Mucosa of descending colon (tissue), 3 donors: ENCODE results near the gene FOXA1. TPM values are rescaled to one million over a fixed set of nuclear protein-coding genes. Genes with fewer than 3 reads are reported as not detected.

Experiments used
- ATAC-seq: fragments of 200-7000 bp; cut with Tn5 transposase; one replicate; pipeline ENCODE4 v1.9.1; 2020; ENCODE audit warnings: mild to moderate bottlenecking, moderate library complexity
- DNase-seq, 3 donors: peaks; one replicate each; pipeline ENCODE4 v3.0.0-alpha.2; 2020
- H3K36me3 ChIP-seq: fragments of 200-600 bp; one replicate; pipeline ENCODE4 v1.8.0; 2021; ENCODE audit warnings: low read depth, mild to moderate bottlenecking
- H3K4me1 ChIP-seq: fragments of 200-600 bp; one replicate; pipeline ENCODE4 v1.8.0; 2021; ENCODE audit warnings: low read depth, mild to moderate bottlenecking
- H3K4me3 ChIP-seq: fragments of 200-600 bp; one replicate; pipeline ENCODE4 v1.8.0; 2021; ENCODE audit warnings: mild to moderate bottlenecking
- H3K9me3 ChIP-seq: fragments of 200-600 bp; one replicate; pipeline ENCODE4 v1.8.0; 2021; ENCODE audit warnings: mild to moderate bottlenecking
- CTCF ChIP-seq: fragments of 200-600 bp; IDR thresholded peaks from one replicate; pipeline ENCODE4 v1.8.0; 2022; ENCODE audit warnings: antibody characterized with exemption, mild to moderate bottlenecking
- intact Hi-C, 2 donors: fragments of 100-400 bp; cut with DNase I in 1 of 2; cut with micrococcal nuclease in 1 of 2; formaldehyde crosslinking; loops; one replicate each; pipeline versions ENCODE4 v1.11.0 to v1.11.1; 2022; cut with DNase I, micrococcal nuclease
- total RNA-seq, 3 donors: library from RNA; stranded (reverse); fragmentation: NEBNext Ultra II Directional in 2 of 3; extraction: Animal tissue kit (Norgen Biotek cat#: 25700) in 2 of 3; gene quantifications; one replicate each; pipeline versions ENCODE4 v1.2.1 to v1.2.4, GENCODE V29; 2021 to 2023
- donor health status: DM: no; HTN: no; CAD: no; lungs with moderate emphysema.
- donor health status: DM: no; HTN: no; CAD: no.
- donor health status: DM: no; HTN: yes; CAD: no.

FOXA1 gene
- total RNA-seq, 3 donors from 2014 or later, result 21.1 to 73.3 (median 64.5) TPM

- TF ChIP-seq CTCF, result no peak
These were observed 16.0 kb upstream of the FOXA1 start for GRCh38 chr14:37610945-37611523.

GRCh38 chr14:37608649-37609048 is 13.6 kb upstream of the FOXA1 start:
- no peak for TF ChIP-seq CTCF

More at GRCh38 chr14:37610945-37611523, 16.0 kb upstream of the FOXA1 start:
- Histone ChIP-seq H3K4me1 (no peaks in the 10 kb centered on the region), H3K9me3 (peaks cover 23% of the 10 kb centered on the region), H3K4me3 (no peak overlapping the region), H3K36me3 (no peaks in the 10 kb centered on the region)
- no peak for DNase-seq
- ATAC-seq, result no peak
- intact Hi-C loops, result no loop called here

GRCh38 chr14:37606678-37607077 is 11.6 kb upstream of the FOXA1 start:
- ATAC-seq (no peak), DNase-seq (no peak)
- TF ChIP-seq CTCF, result no peak
- intact Hi-C loops, result no loop called here
- H3K4me3 ChIP-seq, result no peak overlapping the region
- no peaks in the 10 kb centered on the region for H3K9me3 ChIP-seq
- H3K4me1 ChIP-seq, result peaks cover 3% of the 10 kb centered on the region
- H3K36me3 ChIP-seq, result no peaks in the 10 kb centered on the region

More at GRCh38 chr14:37608649-37609048, 13.6 kb upstream of the FOXA1 start:
- Histone ChIP-seq H3K36me3 (no peaks in the 10 kb centered on the region), H3K4me1 (no peaks in the 10 kb centered on the region), H3K9me3 (peaks cover 3% of the 10 kb centered on the region), H3K4me3 (no peak overlapping the region)
- intact Hi-C loops, result no loop called here
- DNase-seq, result no peak
- ATAC-seq, result no peak

GRCh38 chr14:37603688-37604251 is 8.7 kb upstream of the FOXA1 start:
- Histone ChIP-seq H3K9me3 (no peaks in the 10 kb centered on the region), H3K4me1 (peaks cover 3% of the 10 kb centered on the region), H3K36me3 (no peaks in the 10 kb centered on the region), H3K4me3 (no peak overlapping the region)
- intact Hi-C loops, result no loop called here
- ATAC-seq (no peak), DNase-seq (no peak)
- TF ChIP-seq CTCF, result no peak

GRCh38 chr14:37602605-37603453 is 7.8 kb upstream of the FOXA1 start:
- Histone ChIP-seq H3K4me1 (peaks cover 5% of the 10 kb centered on the region), H3K9me3 (no peaks in the 10 kb centered on the region), H3K36me3 (no peaks in the 10 kb centered on the region), H3K4me3 (no peak overlapping the region)
- intact Hi-C loops, result no loop called here
- TF ChIP-seq CTCF, result no peak
- DNase-seq (no peak), ATAC-seq (no peak)
